Measurements from ENCODE around the gene OVOL1.

DNA sequence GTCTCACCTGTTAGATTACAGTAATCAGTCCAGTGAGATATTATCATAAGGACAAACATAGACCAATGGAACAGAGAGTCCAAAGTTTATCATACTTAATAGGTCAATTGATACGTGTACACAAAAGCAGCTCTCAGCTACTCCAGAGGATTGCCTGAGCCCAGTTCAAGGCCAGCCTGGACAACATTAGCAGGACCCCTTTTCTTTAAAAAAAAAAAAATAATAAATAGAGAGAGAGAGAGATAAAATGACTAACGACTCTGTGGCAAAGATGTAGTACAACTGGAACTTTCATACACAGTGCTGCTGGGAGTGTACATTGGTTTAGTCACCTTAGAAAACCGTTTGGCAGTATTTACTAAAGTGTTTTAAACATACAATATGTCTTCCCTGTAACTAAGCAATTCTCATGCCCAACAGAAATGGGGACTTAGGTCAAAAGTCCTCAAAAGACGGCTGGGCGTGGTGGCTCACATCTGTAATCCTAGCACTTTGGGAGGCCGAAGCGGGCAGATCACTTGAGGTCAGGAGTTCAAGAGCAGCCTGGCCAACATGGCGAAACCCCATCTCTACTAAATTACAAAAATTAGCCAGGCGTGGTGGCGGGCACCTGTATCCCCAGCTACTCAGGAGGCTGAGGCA lies 57.5 kb downstream of the OVOL1 start:
- TF ChIP-seq POLR2A (IDR thresholded peaks at IDR 0.05), result no peak
- TF ChIP-seq, protein P1, sequence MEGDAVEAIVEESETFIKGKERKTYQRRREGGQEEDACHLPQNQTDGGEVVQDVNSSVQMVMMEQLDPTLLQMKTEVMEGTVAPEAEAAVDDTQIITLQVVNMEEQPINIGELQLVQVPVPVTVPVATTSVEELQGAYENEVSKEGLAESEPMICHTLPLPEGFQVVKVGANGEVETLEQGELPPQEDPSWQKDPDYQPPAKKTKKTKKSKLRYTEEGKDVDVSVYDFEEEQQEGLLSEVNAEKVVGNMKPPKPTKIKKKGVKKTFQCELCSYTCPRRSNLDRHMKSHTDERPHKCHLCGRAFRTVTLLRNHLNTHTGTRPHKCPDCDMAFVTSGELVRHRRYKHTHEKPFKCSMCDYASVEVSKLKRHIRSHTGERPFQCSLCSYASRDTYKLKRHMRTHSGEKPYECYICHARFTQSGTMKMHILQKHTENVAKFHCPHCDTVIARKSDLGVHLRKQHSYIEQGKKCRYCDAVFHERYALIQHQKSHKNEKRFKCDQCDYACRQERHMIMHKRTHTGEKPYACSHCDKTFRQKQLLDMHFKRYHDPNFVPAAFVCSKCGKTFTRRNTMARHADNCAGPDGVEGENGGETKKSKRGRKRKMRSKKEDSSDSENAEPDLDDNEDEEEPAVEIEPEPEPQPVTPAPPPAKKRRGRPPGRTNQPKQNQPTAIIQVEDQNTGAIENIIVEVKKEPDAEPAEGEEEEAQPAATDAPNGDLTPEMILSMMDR (IDR thresholded peaks at IDR 0.05), result no peak
